GM21717 (cell line): Measurements from ENCODE around the gene PLEKHA4.
"Not testable (repeated sequence)": the region's sequence is repeated elsewhere in the genome, so short reads cannot be mapped to it uniquely, and the experiment has no call there.

ENCODE experiments used
- ATAC-seq: cut with Tn5 transposase; IDR thresholded peaks from one replicate; pipeline ENCODE4 v1.9.1; 2021; ENCODE audit warnings: mild to moderate bottlenecking, moderate library complexity; ENCODE audit not compliant: unreplicated experiment

Gene PLEKHA4

GRCh38 chr19:48799358-48800300 is 68.8 kb downstream of the PLEKHA4 start:
- no peak for ATAC-seq

- ATAC-seq = no peak
These were observed 69.5 kb downstream of the PLEKHA4 start for GRCh38 chr19:48798937-48799336.

GRCh38 chr19:48797103-48797502 is 71.3 kb downstream of the PLEKHA4 start:
- ATAC-seq = no peak

- ATAC-seq = no peak
These were observed 71.9 kb downstream of the PLEKHA4 start for GRCh38 chr19:48796298-48797083.

GRCh38 chr19:48795685-48796070 is 72.7 kb downstream of the PLEKHA4 start:
- no peak for ATAC-seq

GRCh38 chr19:48795055-48795684 is 73.2 kb downstream of the PLEKHA4 start:
- ATAC-seq = peak; percentile 67

GRCh38 chr19:48794291-48794690 is 74.1 kb downstream of the PLEKHA4 start:
- no peak for ATAC-seq

GRCh38 chr19:48793271-48793670 is 75.1 kb downstream of the PLEKHA4 start:
- ATAC-seq = no peak

- ATAC-seq = not testable (repeated sequence)
These were observed 81.1 kb downstream of the PLEKHA4 start for GRCh38 chr19:48787331-48787730.
